ENCODE results near the gene TMUB1. TPM values are rescaled to one million over a fixed set of nuclear protein-coding genes. Genes with fewer than 3 reads are reported as not detected.

TMUB1 gene
- total and polyA plus RNA-seq, 4 donors: 32.8 to 104 (median 46.6) TPM

- no peak overlapping the region for H3K9ac ChIP-seq (ENCODE audit: insufficient read depth in 1 of 2, low read length in 2 of 2)
- WGBS, 2 donors: 64 to 75% methylated on average over 20 of the region's 20 CpGs
- TF ChIP-seq, protein P1, sequence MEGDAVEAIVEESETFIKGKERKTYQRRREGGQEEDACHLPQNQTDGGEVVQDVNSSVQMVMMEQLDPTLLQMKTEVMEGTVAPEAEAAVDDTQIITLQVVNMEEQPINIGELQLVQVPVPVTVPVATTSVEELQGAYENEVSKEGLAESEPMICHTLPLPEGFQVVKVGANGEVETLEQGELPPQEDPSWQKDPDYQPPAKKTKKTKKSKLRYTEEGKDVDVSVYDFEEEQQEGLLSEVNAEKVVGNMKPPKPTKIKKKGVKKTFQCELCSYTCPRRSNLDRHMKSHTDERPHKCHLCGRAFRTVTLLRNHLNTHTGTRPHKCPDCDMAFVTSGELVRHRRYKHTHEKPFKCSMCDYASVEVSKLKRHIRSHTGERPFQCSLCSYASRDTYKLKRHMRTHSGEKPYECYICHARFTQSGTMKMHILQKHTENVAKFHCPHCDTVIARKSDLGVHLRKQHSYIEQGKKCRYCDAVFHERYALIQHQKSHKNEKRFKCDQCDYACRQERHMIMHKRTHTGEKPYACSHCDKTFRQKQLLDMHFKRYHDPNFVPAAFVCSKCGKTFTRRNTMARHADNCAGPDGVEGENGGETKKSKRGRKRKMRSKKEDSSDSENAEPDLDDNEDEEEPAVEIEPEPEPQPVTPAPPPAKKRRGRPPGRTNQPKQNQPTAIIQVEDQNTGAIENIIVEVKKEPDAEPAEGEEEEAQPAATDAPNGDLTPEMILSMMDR (IDR thresholded peaks at IDR 0.05; ENCODE audit: control extremely low read depth, extremely low read depth): no peak
- H3K9me3 ChIP-seq (ENCODE audit: control insufficient read depth in 4 of 4, insufficient read depth in 3 of 4, low read length in 3 of 4): peaks cover 0 to under 1% (median 0%) of the 10 kb centered on the region in 4 donors
- ATAC-seq (ENCODE audit: insufficient read depth, low FRiP score) (no peak), DNase-seq (peak in 1 of 3 donors; percentile 48)
- peak overlapping the region in 1 of 2 donors; percentile 47 for H3K27ac ChIP-seq (ENCODE audit: low read depth in 1 of 2, low read length in 1 of 2)
- no peaks in the 10 kb centered on the region for H3K27me3 ChIP-seq (ENCODE audit: control insufficient read depth in 3 of 3, insufficient read depth in 3 of 3, low read length in 2 of 3)
- no peak overlapping the region for H3K4me3 ChIP-seq
- H3K36me3 ChIP-seq (ENCODE audit: control insufficient read depth in 4 of 4, insufficient read depth in 4 of 4, low read length in 4 of 4): peaks cover 0 to 2% (median 0%) of the 10 kb centered on the region in 4 donors
- H3K4me1 ChIP-seq (ENCODE audit: control insufficient read depth in 5 of 5, insufficient read depth in 5 of 5, low read length in 5 of 5): peaks cover 0 to 8% (median 0%) of the 10 kb centered on the region in 5 donors
Measured at GRCh38 chr7:151099486-151100211, 16.4 kb upstream of the TMUB1 start.

DNA sequence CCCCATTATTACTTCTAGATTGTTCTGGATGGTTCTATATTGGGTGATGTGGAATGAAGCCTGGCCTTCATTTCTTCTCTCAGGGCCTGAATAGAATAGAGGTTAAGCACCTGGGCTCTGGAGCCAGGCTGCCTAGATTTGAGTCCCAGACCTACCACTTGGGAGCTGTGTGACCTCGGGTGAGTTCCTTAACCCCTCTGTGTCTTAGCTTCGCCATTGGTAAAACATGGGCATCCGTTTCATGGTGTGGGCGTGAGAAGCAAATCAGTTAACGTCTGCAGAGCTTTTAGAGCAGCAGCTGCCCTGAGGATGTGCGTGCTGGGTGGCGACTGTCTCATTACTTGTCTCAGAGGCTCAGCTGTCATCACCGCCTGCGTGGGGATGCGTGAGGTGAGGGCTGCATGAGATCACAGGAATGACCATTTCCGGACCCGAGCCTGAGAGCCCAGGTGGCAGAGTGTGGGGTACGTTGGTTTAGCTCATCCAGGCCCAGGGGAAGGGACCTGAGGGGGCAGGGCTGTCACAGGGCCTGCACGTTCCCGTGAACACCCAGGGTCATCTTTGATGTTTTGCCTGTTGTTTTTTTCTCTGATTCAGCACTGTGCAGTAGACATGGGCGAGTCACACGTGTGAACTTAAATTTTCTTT is 12.7 kb upstream of the TMUB1 start:
- no peak overlapping the region for H3K9ac ChIP-seq (ENCODE audit: insufficient read depth in 1 of 2, low read length in 2 of 2)
- TF ChIP-seq, protein P1 (IDR thresholded peaks at IDR 0.05; ENCODE audit: control extremely low read depth, extremely low read depth): no peak
- H3K27me3 ChIP-seq (ENCODE audit: control insufficient read depth in 3 of 3, insufficient read depth in 3 of 3, low read length in 2 of 3): no peaks in the 10 kb centered on the region
- ATAC-seq (ENCODE audit: insufficient read depth, low FRiP score): no peak
- peaks cover 0 to 2% (median 0%) of the 10 kb centered on the region in 4 donors for H3K36me3 ChIP-seq (ENCODE audit: control insufficient read depth in 4 of 4, insufficient read depth in 4 of 4, low read length in 4 of 4)
- peaks cover 0 to 16% (median 0%) of the 10 kb centered on the region in 5 donors for H3K4me1 ChIP-seq (ENCODE audit: control insufficient read depth in 5 of 5, insufficient read depth in 5 of 5, low read length in 5 of 5)
- no peak overlapping the region for H3K27ac ChIP-seq (ENCODE audit: low read depth in 1 of 2, low read length in 1 of 2)
- H3K4me3 ChIP-seq: no peak overlapping the region
- no peak for DNase-seq
- no peaks in the 10 kb centered on the region for H3K9me3 ChIP-seq (ENCODE audit: control insufficient read depth in 4 of 4, insufficient read depth in 3 of 4, low read length in 3 of 4)
- 85 to 92% methylated on average over 17 of the region's 17 CpGs for WGBS, 2 donors

- DNase-seq: no peak
- H3K4me1 ChIP-seq (ENCODE audit: control insufficient read depth in 5 of 5, insufficient read depth in 5 of 5, low read length in 5 of 5): peaks cover 0 to 15% (median 0%) of the 10 kb centered on the region in 5 donors
- no peak overlapping the region for H3K27ac ChIP-seq (ENCODE audit: low read depth in 1 of 2, low read length in 1 of 2)
- ATAC-seq (ENCODE audit: insufficient read depth, low FRiP score): no peak
- H3K4me3 ChIP-seq: no peak overlapping the region
- peaks cover 0 to 3% (median 0%) of the 10 kb centered on the region in 4 donors for H3K36me3 ChIP-seq (ENCODE audit: control insufficient read depth in 4 of 4, insufficient read depth in 4 of 4, low read length in 4 of 4)
- TF ChIP-seq, protein P1 (IDR thresholded peaks at IDR 0.05; ENCODE audit: control extremely low read depth, extremely low read depth): no peak
- 75 to 77% methylated on average over 10 of the region's 10 CpGs for WGBS, 2 donors
- no peaks in the 10 kb centered on the region for H3K27me3 ChIP-seq (ENCODE audit: control insufficient read depth in 3 of 3, insufficient read depth in 3 of 3, low read length in 2 of 3)
- no peaks in the 10 kb centered on the region for H3K9me3 ChIP-seq (ENCODE audit: control insufficient read depth in 4 of 4, insufficient read depth in 3 of 4, low read length in 3 of 4)
- H3K9ac ChIP-seq (ENCODE audit: insufficient read depth in 1 of 2, low read length in 2 of 2): no peak overlapping the region
Measured at GRCh38 chr7:151095123-151095797, 12.0 kb upstream of the TMUB1 start.

Measured in lung (tissue), 12 donors.